GM23338 (cell line): ENCODE results near the gene PSMD11. TPM values are rescaled to one million over a fixed set of nuclear protein-coding genes. Genes with fewer than 3 reads are reported as not detected.

ENCODE experiments used
- ATAC-seq: fragments of 200-7000 bp; cut with Tn5 transposase; 3 replicates; pipeline ENCODE4 v1.9.1; 2020
- DNase-seq: peaks from one replicate; pipeline ENCODE4 v3.0.0-alpha.2; 2015; ENCODE audit warnings: low spot score
- H2AFZ ChIP-seq: fragments of 200-600 bp; sonication (generic); 2 replicates; pipeline ENCODE4 v1.8.0; 2016; ENCODE audit warnings: antibody characterized with exemption, mild to moderate bottlenecking, moderate library complexity
- H3F3A ChIP-seq: fragments of 200-600 bp; sonication (generic); replicated peaks from 2 replicates; pipeline ENCODE4 v1.8.0; 2017; ENCODE audit warnings: antibody characterized with exemption, mixed run types, low read depth
- H3K27ac ChIP-seq: fragments of 200-600 bp; sonication (generic); 2 replicates; pipeline ENCODE4 v1.6.1; 2016; ENCODE audit warnings: low read depth
- H3K27me3 ChIP-seq: fragments of 200-600 bp; sonication (generic); 2 replicates; pipeline ENCODE4 v1.8.0; 2016; ENCODE audit warnings: mild to moderate bottlenecking, mixed run types, moderate library complexity; ENCODE audit not compliant: insufficient read depth
- H3K36me3 ChIP-seq: fragments of 200-600 bp; sonication (generic); 2 replicates; pipeline ENCODE4 v1.8.0; 2016; ENCODE audit warnings: mild to moderate bottlenecking; ENCODE audit not compliant: insufficient read depth
- H3K4me1 ChIP-seq: fragments of 200-600 bp; sonication (generic); 2 replicates; pipeline ENCODE4 v1.8.0; 2016; ENCODE audit warnings: mild to moderate bottlenecking, moderate library complexity; ENCODE audit not compliant: insufficient read depth
- H3K4me2 ChIP-seq: fragments of 200-600 bp; sonication (generic); 2 replicates; pipeline ENCODE4 v1.7.1; 2017; ENCODE audit warnings: mixed run types
- H3K4me3 ChIP-seq: fragments of 200-600 bp; sonication (generic); 2 replicates; pipeline ENCODE4 v1.6.1; 2016; ENCODE audit warnings: mixed run types
- H3K79me2 ChIP-seq: fragments of 200-600 bp; sonication (generic); replicated peaks from 2 replicates; pipeline ENCODE4 v1.8.0; 2017; ENCODE audit warnings: mild to moderate bottlenecking; ENCODE audit not compliant: insufficient read depth
- H3K9me2 ChIP-seq: fragments of 200-600 bp; sonication (generic); 2 replicates; pipeline ENCODE4 v1.8.0; 2017; ENCODE audit not compliant: insufficient read depth
- H4K20me1 ChIP-seq: fragments of 200-600 bp; sonication (generic); replicated peaks from 2 replicates; pipeline ENCODE4 v1.8.0; 2017; ENCODE audit warnings: mild to moderate bottlenecking; ENCODE audit not compliant: insufficient read depth
- H3K27ac Mint-ChIP-seq: 2 replicates; pipeline ENCODE4 v1.8.0; 2020; ENCODE audit warnings: inconsistent platforms, mild to moderate bottlenecking, moderate library complexity, mixed read lengths
- H3K27me3 Mint-ChIP-seq: 3 replicates; pipeline ENCODE4 v1.8.0; 2022; ENCODE audit warnings: low read depth, mild to moderate bottlenecking, moderate library complexity, mixed read lengths, inconsistent platforms; ENCODE audit not compliant: insufficient read depth, poor library complexity
- H3K36me3 Mint-ChIP-seq: 3 replicates; pipeline ENCODE4 v1.8.0; 2021; ENCODE audit warnings: low read depth, mild to moderate bottlenecking, inconsistent platforms, moderate library complexity, mixed read lengths
- H3K4me1 Mint-ChIP-seq: 3 replicates; pipeline ENCODE4 v1.8.0; 2020; ENCODE audit warnings: mild to moderate bottlenecking, inconsistent platforms, mixed read lengths
- H3K4me3 Mint-ChIP-seq: 3 replicates; pipeline ENCODE4 v1.8.0; 2021; ENCODE audit warnings: moderate library complexity, mild to moderate bottlenecking, inconsistent platforms, mixed read lengths
- H3K9me3 Mint-ChIP-seq: 3 replicates; pipeline ENCODE4 v1.8.0; 2020; ENCODE audit warnings: moderate library complexity, mild to moderate bottlenecking, inconsistent platforms, mixed read lengths
- CREB1 ChIP-seq: fragments of 250-450 bp; sonication (Bioruptor Pico); IDR thresholded peaks from 2 replicates; pipeline ENCODE4 v1.5.0; 2020; ENCODE audit warnings: low read depth, mild to moderate bottlenecking, moderate library complexity
- ETS1 ChIP-seq: IDR thresholded peaks from 2 replicates; pipeline ENCODE4 v1.6.1; 2016; ENCODE audit warnings: antibody characterized with exemption
- REST ChIP-seq: IDR thresholded peaks from one replicate; pipeline ENCODE4 v1.6.1; 2018; ENCODE audit warnings: antibody characterized with exemption; ENCODE audit not compliant: unreplicated experiment
- ZNF114 ChIP-seq: fragments of 250-450 bp; sonication (Bioruptor Pico); IDR thresholded peaks from 2 replicates; pipeline ENCODE4 v1.5.0; 2020; ENCODE audit warnings: mild to moderate bottlenecking, moderate library complexity
- polyA plus RNA-seq: library from polyadenylated mRNA; unstranded; fragments of >200 nt; fragmentation: Nextera tagmentation; extraction: Ambion mirVana; gene quantifications from 2 replicates; pipeline ENCODE4 v1.2.1, GENCODE V29; 2016
- total RNA-seq: library from RNA; depleted of rRNA; stranded (reverse); fragments of >200 nt; shearing (Covaris generic); gene quantifications from 2 replicates; pipeline ENCODE4 v1.2.3, GENCODE V29; 2014

PSMD11 gene
- total and polyA plus RNA-seq, 2 experiments from 2014 or later: 180 to 360 TPM

- no peaks in the 10 kb centered on the region for H4K20me1 ChIP-seq
- ATAC-seq: no peak
- peaks cover 58% of the 10 kb centered on the region for H3K4me1 ChIP-seq
- no peaks in the 10 kb centered on the region for H3K27me3 ChIP-seq
- Mint-ChIP-seq H3K4me3 (no peak overlapping the region), H3K4me1 (peaks cover 66% of the 10 kb centered on the region), H3K9me3 (no peaks in the 10 kb centered on the region), H3K27ac (peak overlapping the region; percentile 14; the same call in 1 of the 2 replicates), H3K36me3 (no peaks in the 10 kb centered on the region), H3K27me3 (peaks cover 15% of the 10 kb centered on the region)
- H2AFZ ChIP-seq: no peak overlapping the region
- no peaks in the 10 kb centered on the region for H3K79me2 ChIP-seq
- no peak for TF ChIP-seq ETS1
- no peaks in the 10 kb centered on the region for H3K9me2 ChIP-seq
- DNase-seq: peak; percentile 26
- H3K27ac ChIP-seq: peak overlapping the region; percentile 34
- H3K36me3 ChIP-seq: no peaks in the 10 kb centered on the region
- no peak overlapping the region for H3K4me3 ChIP-seq
- peak overlapping the region; percentile 71 for H3K4me2 ChIP-seq
- peaks cover 21% of the 10 kb centered on the region for H3F3A ChIP-seq
These were observed 76.6 kb downstream of the PSMD11 start for GRCh38 chr17:32520737-32521404.

- no peaks in the 10 kb centered on the region for H3K9me3 Mint-ChIP-seq
- H2AFZ ChIP-seq: no peak overlapping the region
- 0 out of 3 replicates have a peak overlapping the region, but pooled peaks have one; percentile 15 for H3K4me3 Mint-ChIP-seq
- no peak overlapping the region for H3K4me3 ChIP-seq
- H3K27me3 Mint-ChIP-seq: peaks cover 8% of the 10 kb centered on the region
- no peaks in the 10 kb centered on the region for H3K27me3 ChIP-seq
- H3K36me3 ChIP-seq: no peaks in the 10 kb centered on the region
- H3K79me2 ChIP-seq: no peaks in the 10 kb centered on the region
- H4K20me1 ChIP-seq: no peaks in the 10 kb centered on the region
- H3K4me1 ChIP-seq: peaks cover 42% of the 10 kb centered on the region
- H3K4me2 ChIP-seq: peak overlapping the region; percentile 63
- H3F3A ChIP-seq: peaks cover 19% of the 10 kb centered on the region
- H3K27ac Mint-ChIP-seq: no peak overlapping the region
- H3K4me1 Mint-ChIP-seq: peaks cover 45% of the 10 kb centered on the region
- TF ChIP-seq CREB1 (CRISPR knock-in tag) (no peak), ZNF114 (CRISPR knock-in tag) (no peak), REST (no peak)
- DNase-seq: peak; percentile 51
- no peaks in the 10 kb centered on the region for H3K9me2 ChIP-seq
- no peak for ATAC-seq
- no peaks in the 10 kb centered on the region for H3K36me3 Mint-ChIP-seq
- no peak overlapping the region for H3K27ac ChIP-seq
These were observed 78.8 kb downstream of the PSMD11 start for GRCh38 chr17:32523017-32523680.
